KMS-11 (cell line): Measurements from ENCODE around the gene ZNF221.

Experiments used
- H2AFZ ChIP-seq: fragments of 200-600 bp; sonication (generic); 2 replicates; pipeline ENCODE4 v1.6.1; 2016; ENCODE audit warnings: antibody characterized with exemption, mixed run types, low read depth
- H3K27ac ChIP-seq: fragments of 200-600 bp; sonication (generic); 2 replicates; pipeline ENCODE4 v1.6.1; 2016; ENCODE audit warnings: mild to moderate bottlenecking, mixed run types
- H3K27me3 ChIP-seq: fragments of 200-600 bp; sonication (generic); 2 replicates; pipeline ENCODE4 v1.6.1; 2017; ENCODE audit warnings: mild to moderate bottlenecking, low read depth, mixed run types, moderate library complexity; ENCODE audit not compliant: insufficient read depth
- H3K36me3 ChIP-seq: fragments of 200-600 bp; sonication (generic); 2 replicates; pipeline ENCODE4 v1.6.1; 2017; ENCODE audit warnings: mild to moderate bottlenecking, mixed run types; ENCODE audit not compliant: insufficient read depth
- H3K4me1 ChIP-seq: fragments of 200-600 bp; sonication (generic); 2 replicates; pipeline ENCODE4 v1.6.1; 2016; ENCODE audit warnings: mild to moderate bottlenecking, low read depth, mixed run types; ENCODE audit not compliant: poor library complexity, severe bottlenecking
- H3K4me2 ChIP-seq: fragments of 200-600 bp; sonication (generic); 2 replicates; pipeline ENCODE4 v1.7.0; 2016; ENCODE audit warnings: mild to moderate bottlenecking, mixed run types
- H3K4me3 ChIP-seq: fragments of 200-600 bp; sonication (generic); IDR thresholded peaks from 2 replicates; pipeline ENCODE4 v1.6.1; 2017; ENCODE audit warnings: low read depth, low read length, mixed read lengths; ENCODE audit not compliant: insufficient read depth
- H3K79me2 ChIP-seq: fragments of 200-600 bp; sonication (generic); 2 replicates; pipeline ENCODE4 v1.6.1; 2016; ENCODE audit warnings: low read depth, mixed run types; ENCODE audit not compliant: insufficient read depth
- H3K9ac ChIP-seq: fragments of 200-600 bp; sonication (generic); 2 replicates; pipeline ENCODE4 v1.6.1; 2016; ENCODE audit warnings: mild to moderate bottlenecking, mixed run types
- H4K20me1 ChIP-seq: fragments of 200-600 bp; sonication (generic); 2 replicates; pipeline ENCODE4 v1.6.1; 2016; ENCODE audit warnings: mild to moderate bottlenecking, mixed run types; ENCODE audit not compliant: insufficient read depth
- TF ChIP-seq, protein P1 (sequence below): fragments of 200-600 bp; sonication (generic); conservative IDR thresholded peaks from 2 replicates; pipeline ENCODE4 v1.6.1; 2017; ENCODE audit warnings: low read depth, mild to moderate bottlenecking, antibody characterized with exemption, low read length, moderate library complexity, mixed read lengths

The ZNF221 gene

DNA sequence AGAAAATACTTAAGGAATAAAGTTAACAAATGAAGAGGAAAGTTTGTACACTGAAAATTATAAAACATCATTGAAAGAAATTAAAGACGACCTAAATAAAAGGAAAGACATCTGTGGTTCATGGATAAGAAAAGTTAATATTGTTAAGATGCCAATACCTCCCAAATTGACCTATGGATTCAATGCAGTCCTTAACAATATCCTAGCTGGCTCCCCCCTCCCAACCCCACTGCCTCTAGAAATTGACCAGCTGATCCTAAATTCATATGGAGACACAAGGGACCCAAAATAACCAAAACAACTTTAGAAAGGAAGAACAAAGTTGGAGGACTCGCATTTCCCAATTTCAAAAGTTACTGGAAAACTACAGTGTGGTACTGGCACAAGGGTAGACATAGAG lies 44.3 kb upstream of the ZNF221 start:
- Histone ChIP-seq H3K36me3 (no peaks in the 10 kb centered on the region), H3K4me3 (no peak overlapping the region), H3K79me2 (no peaks in the 10 kb centered on the region), H2AFZ (no peak overlapping the region), H3K27me3 (no peaks in the 10 kb centered on the region), H3K9ac (no peak overlapping the region), H3K4me1 (no peaks in the 10 kb centered on the region), H4K20me1 (no peaks in the 10 kb centered on the region), H3K27ac (no peak overlapping the region), H3K4me2 (no peak overlapping the region)
- TF ChIP-seq, protein P1, sequence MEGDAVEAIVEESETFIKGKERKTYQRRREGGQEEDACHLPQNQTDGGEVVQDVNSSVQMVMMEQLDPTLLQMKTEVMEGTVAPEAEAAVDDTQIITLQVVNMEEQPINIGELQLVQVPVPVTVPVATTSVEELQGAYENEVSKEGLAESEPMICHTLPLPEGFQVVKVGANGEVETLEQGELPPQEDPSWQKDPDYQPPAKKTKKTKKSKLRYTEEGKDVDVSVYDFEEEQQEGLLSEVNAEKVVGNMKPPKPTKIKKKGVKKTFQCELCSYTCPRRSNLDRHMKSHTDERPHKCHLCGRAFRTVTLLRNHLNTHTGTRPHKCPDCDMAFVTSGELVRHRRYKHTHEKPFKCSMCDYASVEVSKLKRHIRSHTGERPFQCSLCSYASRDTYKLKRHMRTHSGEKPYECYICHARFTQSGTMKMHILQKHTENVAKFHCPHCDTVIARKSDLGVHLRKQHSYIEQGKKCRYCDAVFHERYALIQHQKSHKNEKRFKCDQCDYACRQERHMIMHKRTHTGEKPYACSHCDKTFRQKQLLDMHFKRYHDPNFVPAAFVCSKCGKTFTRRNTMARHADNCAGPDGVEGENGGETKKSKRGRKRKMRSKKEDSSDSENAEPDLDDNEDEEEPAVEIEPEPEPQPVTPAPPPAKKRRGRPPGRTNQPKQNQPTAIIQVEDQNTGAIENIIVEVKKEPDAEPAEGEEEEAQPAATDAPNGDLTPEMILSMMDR, result no peak

DNA sequence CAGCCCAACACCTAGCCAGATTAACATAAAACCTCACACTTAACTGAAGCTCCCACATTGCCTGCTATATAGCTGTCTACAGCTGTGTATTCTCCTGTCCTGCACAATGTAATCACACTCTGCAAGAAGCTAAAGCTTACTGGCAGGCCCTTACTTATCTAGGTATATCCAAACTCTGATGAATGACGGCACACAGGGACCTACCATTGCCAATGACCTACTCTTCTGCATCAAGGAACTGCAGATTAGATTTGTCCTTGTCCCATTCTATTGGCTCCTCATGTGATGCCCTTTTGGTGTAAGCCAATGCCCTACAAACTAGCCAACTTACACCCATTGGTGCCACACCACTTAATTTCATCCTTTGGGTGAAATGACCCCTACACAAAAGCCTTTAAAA lies 42.4 kb upstream of the ZNF221 start:
- no peak overlapping the region for H3K9ac ChIP-seq
- no peak overlapping the region for H2AFZ ChIP-seq
- H3K4me1 ChIP-seq, result no peaks in the 10 kb centered on the region
- H4K20me1 ChIP-seq, result no peaks in the 10 kb centered on the region
- no peaks in the 10 kb centered on the region for H3K36me3 ChIP-seq
- H3K4me2 ChIP-seq, result no peak overlapping the region
- no peak overlapping the region for H3K4me3 ChIP-seq
- H3K79me2 ChIP-seq, result no peaks in the 10 kb centered on the region
- H3K27me3 ChIP-seq, result no peaks in the 10 kb centered on the region
- no peak overlapping the region for H3K27ac ChIP-seq
- TF ChIP-seq, protein P1, result no peak

DNA sequence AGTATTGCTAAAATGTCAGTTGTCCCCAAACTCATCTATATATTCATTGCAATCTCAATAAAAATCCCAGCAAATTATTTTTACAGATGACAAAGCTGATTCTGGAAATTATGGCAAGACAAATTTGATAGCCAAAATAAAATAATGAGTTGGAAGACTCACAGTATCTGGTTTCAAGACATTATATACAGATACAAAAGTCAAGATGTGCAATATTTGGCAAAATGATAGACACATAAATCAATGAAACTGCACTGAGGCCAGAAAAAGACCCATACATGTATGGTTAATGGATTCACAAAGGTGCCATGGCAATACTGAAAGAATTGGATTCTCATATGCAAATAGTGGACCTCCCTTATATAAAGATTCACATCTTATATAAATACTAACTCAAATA lies 40.1 kb upstream of the ZNF221 start:
- no peaks in the 10 kb centered on the region for H3K27me3 ChIP-seq
- H3K4me1 ChIP-seq, result no peaks in the 10 kb centered on the region
- H3K9ac ChIP-seq, result no peak overlapping the region
- H3K4me2 ChIP-seq, result no peak overlapping the region
- H3K4me3 ChIP-seq, result no peak overlapping the region
- TF ChIP-seq, protein P1, result no peak
- H3K27ac ChIP-seq, result no peak overlapping the region
- H3K36me3 ChIP-seq, result peaks cover 6% of the 10 kb centered on the region; the same call in 1 of the 2 replicates
- H3K79me2 ChIP-seq, result no peaks in the 10 kb centered on the region
- no peak overlapping the region for H2AFZ ChIP-seq
- H4K20me1 ChIP-seq, result no peaks in the 10 kb centered on the region

DNA sequence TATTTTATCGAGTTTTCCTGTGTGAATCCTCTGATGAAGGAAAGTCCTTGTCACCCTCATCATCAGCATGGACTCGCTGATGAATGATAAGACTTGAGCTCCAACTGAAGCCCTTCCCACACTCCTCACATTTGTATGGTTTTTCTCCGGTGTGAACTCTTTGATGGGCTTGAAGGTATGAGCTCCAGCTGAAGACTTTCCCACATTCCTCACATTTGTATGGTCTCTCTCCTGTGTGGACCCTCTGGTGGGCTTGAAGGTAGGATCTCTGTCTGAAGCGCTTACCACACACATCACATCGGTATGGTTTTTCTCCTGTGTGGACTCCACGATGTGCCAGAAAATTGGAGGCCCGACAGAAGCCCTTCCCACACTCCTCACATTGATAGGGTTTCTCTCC lies 37.6 kb upstream of the ZNF221 start:
- H3K79me2 ChIP-seq, result no peaks in the 10 kb centered on the region
- H3K27ac ChIP-seq, result no peak overlapping the region
- H3K4me1 ChIP-seq, result no peaks in the 10 kb centered on the region
- H3K27me3 ChIP-seq, result no peaks in the 10 kb centered on the region
- H3K36me3 ChIP-seq, result peaks cover 10% of the 10 kb centered on the region; the same call in 1 of the 2 replicates
- TF ChIP-seq, protein P1, result no peak
- H3K4me3 ChIP-seq, result no peak overlapping the region
- H2AFZ ChIP-seq, result no peak overlapping the region
- no peak overlapping the region for H3K4me2 ChIP-seq
- H3K9ac ChIP-seq, result no peak overlapping the region
- no peaks in the 10 kb centered on the region for H4K20me1 ChIP-seq
